ENCODE results near the gene KRTAP16-1.

DNA sequence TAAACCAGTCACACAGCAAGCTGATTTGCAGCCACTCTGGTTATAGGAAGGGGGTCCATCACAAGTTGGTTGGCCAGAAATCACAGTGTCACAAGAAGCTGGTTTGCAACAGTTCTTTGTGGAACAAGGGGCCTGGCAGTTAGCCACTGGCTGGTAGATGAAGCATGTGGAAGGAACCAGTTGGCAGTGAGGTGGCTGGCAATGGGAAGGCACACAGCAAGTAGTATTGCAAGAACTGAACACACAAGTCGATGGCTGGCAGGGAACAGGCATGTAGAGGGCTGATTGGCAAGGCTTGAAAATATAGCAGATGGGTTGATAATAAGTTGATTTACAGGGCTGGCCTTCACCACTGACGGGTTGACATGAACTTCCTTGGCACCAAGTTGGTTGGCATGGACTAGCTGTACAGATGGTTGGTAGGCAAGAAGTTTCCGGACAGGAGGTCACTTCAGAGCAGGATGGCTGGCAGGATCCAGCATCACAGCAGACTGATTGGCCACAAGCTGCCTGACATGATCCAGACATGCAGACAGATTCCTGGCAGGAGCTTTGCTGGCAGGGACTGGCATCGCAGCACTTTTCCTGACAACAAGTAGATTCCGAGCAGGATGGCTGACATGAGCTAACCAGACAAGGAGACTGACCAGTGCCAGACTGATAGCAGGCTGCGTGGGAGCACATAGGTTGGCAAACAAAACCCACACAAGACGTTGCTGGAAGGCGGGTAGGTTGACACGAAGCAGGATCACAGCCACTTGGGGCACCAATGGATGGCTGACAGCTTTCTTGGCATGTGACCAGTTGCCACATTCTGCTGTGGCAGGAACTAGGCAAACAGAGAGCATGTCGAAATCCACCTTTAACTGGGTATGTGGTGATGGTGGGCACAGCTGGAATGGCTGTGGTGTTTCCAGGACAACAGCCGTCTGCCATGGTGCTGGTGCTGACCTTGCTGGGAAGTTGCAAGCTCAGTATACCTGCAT, 6.9 kb downstream of the KRTAP16-1 start, which contains the start of gene KRTAP29-1:
- TF ChIP-seq FOXK1 (CRISPR knock-in tag; IDR thresholded peaks at IDR 0.05; ENCODE audit: borderline replicate concordance, low read depth), result no peak
- TF ChIP-seq HHEX (CRISPR knock-in tag; IDR thresholded peaks at IDR 0.05), result no peak
- TF ChIP-seq GTF3A (CRISPR knock-in tag; conservative IDR thresholded peaks at IDR 0.05), result no peak

Data from HepG2 (cell line).